Upper lobe of right lung (tissue), 1 donor: Measurements from ENCODE around the gene KCND1. TPM values are rescaled to one million over a fixed set of nuclear protein-coding genes. Genes with fewer than 3 reads are reported as not detected.

ENCODE experiments used
- ATAC-seq: fragments of 200-7000 bp; cut with Tn5 transposase; one replicate; pipeline ENCODE4 v1.9.1; 2020; ENCODE audit warnings: mild to moderate bottlenecking, moderate library complexity
- DNase-seq: peaks from one replicate; pipeline ENCODE4 v3.0.0-alpha.2; 2020
- H3K27ac ChIP-seq: fragments of 200-600 bp; one replicate; pipeline ENCODE4 v1.8.0; 2022
- H3K27me3 ChIP-seq: fragments of 200-600 bp; one replicate; pipeline ENCODE4 v1.8.0; 2022; ENCODE audit warnings: mild to moderate bottlenecking
- H3K36me3 ChIP-seq: fragments of 200-600 bp; one replicate; pipeline ENCODE4 v1.8.0; 2022
- H3K4me1 ChIP-seq: fragments of 200-600 bp; one replicate; pipeline ENCODE4 v1.8.0; 2022
- H3K4me3 ChIP-seq: fragments of 200-600 bp; one replicate; pipeline ENCODE4 v1.8.0; 2022; ENCODE audit warnings: mild to moderate bottlenecking
- H3K9me3 ChIP-seq: fragments of 200-600 bp; one replicate; pipeline ENCODE4 v1.8.0; 2022
- intact Hi-C: fragments of 100-400 bp; cut with DNase I; formaldehyde crosslinking; loops from one replicate; pipeline ENCODE4 v1.11.0; 2022
- total RNA-seq: library from RNA; stranded (reverse); fragmentation: NEBNext Ultra II Directional; extraction: Animal tissue kit (Norgen Biotek cat#: 25700); gene quantifications from one replicate; pipeline ENCODE4 v1.2.1, GENCODE V29; 2021
- TF ChIP-seq, protein P1 (sequence below): fragments of 200-600 bp; IDR thresholded peaks from one replicate; pipeline ENCODE4 v1.8.0; 2022; ENCODE audit warnings: antibody characterized with exemption
- donor health status: DM: no; HTN: yes; CAD: no; lungs with severe emphysema.

The KCND1 gene
- total RNA-seq, 1 donor from 2014 or later = 1.2 TPM

DNA sequence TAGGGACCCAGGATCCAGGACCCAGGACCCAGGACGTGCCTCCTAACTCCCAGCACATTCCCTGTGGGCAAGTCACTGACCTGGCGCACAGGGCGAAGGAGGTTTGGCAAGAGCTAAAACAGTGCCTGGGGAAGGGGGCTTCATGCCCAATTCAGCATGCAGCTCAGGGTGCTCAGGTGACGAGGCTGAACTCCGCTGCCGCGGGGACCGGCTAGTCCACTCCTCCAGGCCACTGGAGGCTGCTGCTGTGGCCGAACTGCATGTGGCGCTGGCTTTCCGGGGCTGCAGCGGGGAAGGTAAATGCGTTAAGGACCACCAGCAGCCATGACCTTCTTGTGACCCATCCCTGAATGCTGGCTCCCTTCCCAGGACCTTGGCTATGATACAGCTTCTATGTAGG lies 47.9 kb downstream of the KCND1 start:
- ATAC-seq = no peak
- Histone ChIP-seq H3K9me3 (no peaks in the 10 kb centered on the region), H3K4me1 (peaks cover 6% of the 10 kb centered on the region), H3K36me3 (peaks cover 21% of the 10 kb centered on the region), H3K27ac (no peak overlapping the region), H3K27me3 (no peaks in the 10 kb centered on the region), H3K4me3 (no peak overlapping the region)
- TF ChIP-seq, protein P1, sequence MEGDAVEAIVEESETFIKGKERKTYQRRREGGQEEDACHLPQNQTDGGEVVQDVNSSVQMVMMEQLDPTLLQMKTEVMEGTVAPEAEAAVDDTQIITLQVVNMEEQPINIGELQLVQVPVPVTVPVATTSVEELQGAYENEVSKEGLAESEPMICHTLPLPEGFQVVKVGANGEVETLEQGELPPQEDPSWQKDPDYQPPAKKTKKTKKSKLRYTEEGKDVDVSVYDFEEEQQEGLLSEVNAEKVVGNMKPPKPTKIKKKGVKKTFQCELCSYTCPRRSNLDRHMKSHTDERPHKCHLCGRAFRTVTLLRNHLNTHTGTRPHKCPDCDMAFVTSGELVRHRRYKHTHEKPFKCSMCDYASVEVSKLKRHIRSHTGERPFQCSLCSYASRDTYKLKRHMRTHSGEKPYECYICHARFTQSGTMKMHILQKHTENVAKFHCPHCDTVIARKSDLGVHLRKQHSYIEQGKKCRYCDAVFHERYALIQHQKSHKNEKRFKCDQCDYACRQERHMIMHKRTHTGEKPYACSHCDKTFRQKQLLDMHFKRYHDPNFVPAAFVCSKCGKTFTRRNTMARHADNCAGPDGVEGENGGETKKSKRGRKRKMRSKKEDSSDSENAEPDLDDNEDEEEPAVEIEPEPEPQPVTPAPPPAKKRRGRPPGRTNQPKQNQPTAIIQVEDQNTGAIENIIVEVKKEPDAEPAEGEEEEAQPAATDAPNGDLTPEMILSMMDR = no peak
- intact Hi-C loops = no loop called here
- DNase-seq = no peak

DNA sequence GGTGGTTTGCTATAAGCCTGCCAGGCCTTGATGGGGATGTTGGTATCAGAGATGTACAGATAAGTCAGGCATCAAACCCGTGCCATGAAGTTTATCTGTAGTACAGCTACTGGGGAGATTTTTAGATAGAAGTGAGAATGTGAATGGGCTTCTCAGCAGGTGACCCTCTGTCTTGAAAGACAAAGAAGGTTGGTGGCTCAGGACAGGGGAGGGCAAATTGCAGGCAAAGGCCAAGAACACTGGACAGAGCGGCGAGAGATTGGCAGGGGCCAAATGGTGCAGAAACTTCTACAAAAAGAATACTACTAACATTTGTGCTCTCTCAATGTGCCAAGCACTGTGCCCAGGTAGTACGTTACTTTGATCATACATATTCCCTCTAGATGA lies 50.9 kb downstream of the KCND1 start:
- DNase-seq (no peak), ATAC-seq (no peak)
- Histone ChIP-seq H3K4me1 (peaks cover 6% of the 10 kb centered on the region), H3K9me3 (no peaks in the 10 kb centered on the region), H3K36me3 (peaks cover 19% of the 10 kb centered on the region), H3K27ac (peak overlapping the region; percentile 42), H3K4me3 (no peak overlapping the region), H3K27me3 (no peaks in the 10 kb centered on the region)
- TF ChIP-seq, protein P1 = no peak
- intact Hi-C loops = no loop called here

DNA sequence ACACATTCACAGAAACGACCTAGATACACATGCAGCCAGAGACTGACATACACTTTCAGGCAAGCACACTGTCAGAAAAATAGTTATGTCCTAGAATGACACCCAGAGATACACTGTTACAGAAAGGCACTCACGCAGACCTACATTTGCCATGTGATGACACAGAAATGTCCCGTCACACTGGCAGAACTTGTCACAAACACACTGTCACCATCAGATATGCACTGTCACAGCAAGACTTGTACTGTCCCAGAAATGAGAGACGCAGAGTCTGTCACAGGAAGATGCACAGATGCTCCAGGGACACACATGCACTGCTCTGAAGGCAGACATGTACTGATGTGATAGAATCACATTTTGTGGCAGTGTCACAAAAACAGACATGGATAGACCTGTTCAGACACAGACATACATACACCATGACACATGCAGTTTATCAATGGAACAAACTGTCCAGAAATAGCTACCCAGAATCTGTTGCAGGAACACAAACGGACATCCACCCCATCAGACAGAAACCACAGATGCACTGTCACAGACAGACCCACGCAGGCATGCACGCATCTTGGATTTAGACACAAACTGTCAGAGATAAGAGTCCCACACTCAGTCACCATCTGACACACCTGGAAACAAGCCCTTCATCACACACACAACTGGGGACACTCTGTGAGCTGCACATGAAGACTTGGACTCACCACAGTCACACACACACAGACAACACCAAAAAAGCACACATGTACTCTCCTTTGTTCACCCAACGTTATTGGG lies 51.5 kb downstream of the KCND1 start:
- no peaks in the 10 kb centered on the region for H3K27me3 ChIP-seq
- H3K27ac ChIP-seq = peak overlapping the region; percentile 89
- peaks cover 6% of the 10 kb centered on the region for H3K4me1 ChIP-seq
- no peak for ATAC-seq
- intact Hi-C loops = no loop called here
- no peak for DNase-seq
- H3K4me3 ChIP-seq = peak overlapping the region; percentile 57
- H3K36me3 ChIP-seq = peaks cover 13% of the 10 kb centered on the region
- H3K9me3 ChIP-seq = no peaks in the 10 kb centered on the region
- TF ChIP-seq, protein P1 = no peak

DNA sequence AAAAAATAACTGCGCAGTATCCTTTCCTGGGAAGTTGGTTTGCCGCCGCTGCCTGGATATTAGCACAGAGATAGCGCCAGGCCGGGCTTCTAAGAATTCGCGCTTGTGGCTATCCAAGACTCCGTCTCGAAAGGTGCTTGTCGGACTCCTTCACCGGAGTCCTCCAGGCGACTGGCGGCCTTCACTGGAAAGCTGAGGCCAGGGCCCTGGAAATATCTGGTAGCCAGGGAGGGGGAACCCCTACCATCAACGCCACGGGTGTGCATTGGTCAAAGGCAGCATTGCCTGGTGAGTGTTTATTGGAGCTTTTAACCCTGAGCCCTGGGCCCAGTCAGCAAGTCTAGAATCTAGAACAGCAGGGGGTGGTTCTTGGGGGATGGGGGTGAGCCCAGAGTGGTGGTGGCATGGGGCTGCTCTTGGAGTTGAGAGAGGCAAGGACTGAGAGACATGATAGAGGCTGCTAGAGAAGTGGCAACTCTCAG lies 52.2 kb downstream of the KCND1 start:
- Histone ChIP-seq H3K4me1 (peaks cover 6% of the 10 kb centered on the region), H3K9me3 (no peaks in the 10 kb centered on the region), H3K36me3 (peaks cover 13% of the 10 kb centered on the region), H3K27ac (peak overlapping the region; percentile 89), H3K27me3 (no peaks in the 10 kb centered on the region), H3K4me3 (peak overlapping the region; percentile 57)
- peak; percentile 3 for ATAC-seq
- intact Hi-C loops = no loop called here
- TF ChIP-seq, protein P1 = no peak
- no peak for DNase-seq

DNA sequence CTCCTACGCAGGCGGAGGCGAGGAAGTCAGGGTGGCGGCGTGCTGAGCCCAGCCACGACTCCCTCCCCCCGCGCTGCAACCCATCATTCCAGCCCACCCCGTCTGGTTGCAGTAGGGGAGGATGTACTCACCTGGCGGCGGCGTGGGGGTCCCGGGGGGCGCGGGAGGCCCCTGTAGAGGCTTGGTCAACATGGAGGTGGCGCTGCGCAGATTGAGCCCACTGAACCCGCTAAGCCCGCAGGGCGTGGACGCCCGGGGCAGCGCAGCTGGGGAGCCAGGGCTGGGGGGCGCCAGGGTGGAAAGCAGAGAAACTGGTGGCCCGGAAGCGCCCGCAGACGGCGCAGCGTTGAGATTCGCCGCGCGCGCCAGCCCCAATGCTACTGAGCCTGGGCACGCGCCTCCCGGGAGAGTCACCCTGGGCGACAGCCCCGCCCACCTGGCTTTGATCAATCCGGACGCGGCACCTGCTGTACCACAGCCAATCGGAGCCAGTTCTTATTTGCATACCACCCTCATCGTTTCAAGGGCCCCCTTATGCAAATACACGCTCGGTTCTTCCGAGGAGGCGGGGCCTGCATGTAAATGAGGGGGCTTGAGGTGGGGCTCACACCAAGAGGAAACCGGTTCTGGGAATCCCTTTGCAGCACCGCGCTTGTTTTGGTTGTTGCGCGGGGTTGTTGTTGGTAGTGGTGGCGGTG lies 52.9 kb downstream of the KCND1 start, which contains the start of gene PIM2:
TSS of gene PIM2 (minus strand) at position 382 of the 698 bp plus-strand sequence. CDS start at position 192, 190 bp downstream.
- TF ChIP-seq, protein P1 = no peak
- peak within 1 kb of the TSS; percentile 89 for H3K27ac ChIP-seq
- ATAC-seq (peak; percentile 93), DNase-seq (peak; percentile 95)
- peak within 1 kb of the TSS; percentile 57 for H3K4me3 ChIP-seq
- H3K27me3 ChIP-seq = no peaks in the 10 kb centered on the region
- H3K9me3 ChIP-seq = no peaks in the 10 kb centered on the region
- H3K4me1 ChIP-seq = peaks cover 6% of the 10 kb centered on the region
- intact Hi-C loops = no loop called here
- peaks cover 13% of the 10 kb centered on the region for H3K36me3 ChIP-seq
